ENCODE results near the gene CYP27B1. TPM values are rescaled to one million over a fixed set of nuclear protein-coding genes. Genes with fewer than 3 reads are reported as not detected.
"Not testable (repeated sequence)": the region's sequence is repeated elsewhere in the genome, so short reads cannot be mapped to it uniquely, and the experiment has no call there.

The CYP27B1 gene
- total RNA-seq, 6 donors from 2014 or later: 0.98 to 5.2 (median 2.5) TPM; not detected in 1

GRCh38 chr12:57723630-57723962, 43.3 kb downstream of the CYP27B1 start:
- no peak for ATAC-seq (ENCODE audit: low FRiP score in 2 of 2)
- Histone ChIP-seq H3K4me1 (peaks cover 7 to 24% (median 15%) of the 10 kb centered on the region in 4 donors), H3K4me3 (no peak overlapping the region), H3K27me3 (no peaks in the 10 kb centered on the region), H3K27ac (no peak overlapping the region), H3K9me3 (no peaks in the 10 kb centered on the region), H3K36me3 (peaks cover 11 to 49% (median 37%) of the 10 kb centered on the region in 4 donors)
- WGBS, 2 donors: 63% methylated on average over 2 of the region's 2 CpGs
- DNase-seq: no peak
- no peak for TF ChIP-seq EP300 (IDR thresholded peaks at IDR 0.05)
- TF ChIP-seq CTCF (IDR thresholded peaks at IDR 0.05): no peak
- TF ChIP-seq POLR2AphosphoS5 (IDR thresholded peaks at IDR 0.05): no peak
- no peak for TF ChIP-seq POLR2A (IDR thresholded peaks at IDR 0.05)

- Histone ChIP-seq H3K9me3 (no peaks in the 10 kb centered on the region), H3K4me1 (peaks cover 7 to 24% (median 15%) of the 10 kb centered on the region in 4 donors), H3K27ac (no peak overlapping the region), H3K4me3 (no peak overlapping the region), H3K27me3 (no peaks in the 10 kb centered on the region), H3K36me3 (peaks cover 18 to 56% (median 44%) of the 10 kb centered on the region in 4 donors)
- ATAC-seq (ENCODE audit: low FRiP score in 2 of 2) (no peak), DNase-seq (no peak)
- TF ChIP-seq POLR2A (IDR thresholded peaks at IDR 0.05) (no peak), POLR2AphosphoS5 (IDR thresholded peaks at IDR 0.05) (no peak), EP300 (IDR thresholded peaks at IDR 0.05) (no peak), CTCF (IDR thresholded peaks at IDR 0.05) (no peak)
- WGBS, 2 donors: 61 to 62% methylated on average over 11 of the region's 11 CpGs
These were observed 43.9 kb downstream of the CYP27B1 start for GRCh38 chr12:57722716-57723629.

- peaks cover 6 to 16% (median 9%) of the 10 kb centered on the region in 4 donors for H3K4me1 ChIP-seq
- not testable (repeated sequence) for H3K4me3 ChIP-seq; H3K27ac ChIP-seq; ATAC-seq (ENCODE audit: low FRiP score in 2 of 2); H3K27me3 ChIP-seq; DNase-seq; H3K9me3 ChIP-seq
- H3K36me3 ChIP-seq: peaks cover 22 to 57% (median 47%) of the 10 kb centered on the region in 4 donors
- 93 to 96% methylated on average over 14 to 16 of the region's 16 CpGs for WGBS, 2 donors
These were observed 44.9 kb downstream of the CYP27B1 start for GRCh38 chr12:57721846-57722608.

DNA sequence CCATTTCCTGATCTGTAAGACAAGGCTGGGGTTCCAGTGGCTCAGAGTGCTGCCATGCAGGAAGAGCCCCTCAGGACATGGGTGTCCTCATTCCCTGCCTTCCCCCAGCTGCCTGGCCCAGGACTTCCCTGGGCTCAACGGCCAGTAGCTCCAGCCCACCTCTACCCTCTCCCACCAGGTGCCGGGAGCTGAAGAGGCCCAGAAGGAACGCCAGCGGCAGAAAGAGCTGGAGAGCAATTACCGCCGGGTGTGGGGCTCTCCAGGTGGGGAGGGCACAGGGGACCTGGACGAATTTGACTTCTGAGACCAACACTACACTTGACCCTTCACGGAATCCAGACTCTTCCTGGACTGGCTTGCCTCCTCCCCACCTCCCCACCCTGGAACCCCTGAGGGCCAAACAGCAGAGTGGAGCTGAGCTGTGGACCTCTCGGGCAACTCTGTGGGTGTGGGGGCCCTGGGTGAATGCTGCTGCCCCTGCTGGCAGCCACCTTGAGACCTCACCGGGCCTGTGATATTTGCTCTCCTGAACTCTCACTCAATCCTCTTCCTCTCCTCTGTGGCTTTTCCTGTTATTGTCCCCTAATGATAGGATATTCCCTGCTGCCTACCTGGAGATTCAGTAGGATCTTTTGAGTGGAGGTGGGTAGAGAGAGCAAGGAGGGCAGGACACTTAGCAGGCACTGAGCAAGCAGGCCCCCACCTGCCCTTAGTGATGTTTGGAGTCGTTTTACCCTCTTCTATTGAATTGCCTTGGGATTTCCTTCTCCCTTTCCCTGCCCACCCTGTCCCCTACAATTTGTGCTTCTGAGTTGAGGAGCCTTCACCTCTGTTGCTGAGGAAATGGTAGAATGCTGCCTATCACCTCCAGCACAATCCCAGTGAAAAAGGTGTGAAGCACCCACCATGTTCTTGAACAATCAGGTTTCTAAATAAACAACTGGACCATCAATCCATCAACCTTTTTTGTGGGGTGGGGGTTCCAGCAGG, 46.0 kb downstream of the CYP27B1 start:
- peaks cover 3 to 7% (median 3%) of the 10 kb centered on the region in 4 donors for H3K4me1 ChIP-seq
- no peak overlapping the region for H3K27ac ChIP-seq
- H3K36me3 ChIP-seq: peaks cover 31 to 63% (median 55%) of the 10 kb centered on the region in 4 donors
- H3K4me3 ChIP-seq: no peak overlapping the region
- H3K27me3 ChIP-seq: no peaks in the 10 kb centered on the region
- DNase-seq: no peak
- no peak for TF ChIP-seq CTCF (IDR thresholded peaks at IDR 0.05)
- no peak for TF ChIP-seq EP300 (IDR thresholded peaks at IDR 0.05)
- no peak for TF ChIP-seq POLR2AphosphoS5 (IDR thresholded peaks at IDR 0.05)
- TF ChIP-seq POLR2A (IDR thresholded peaks at IDR 0.05): no peak
- no peak for ATAC-seq (ENCODE audit: low FRiP score in 2 of 2)
- no peaks in the 10 kb centered on the region for H3K9me3 ChIP-seq
- WGBS, 2 donors: 83 to 84% methylated on average over 10 to 11 of the region's 11 CpGs

All from upper lobe of left lung (tissue), 6 donors.